ENCODE measurements around the gene PDE7B. TPM values are rescaled to one million over a fixed set of nuclear protein-coding genes. Genes with fewer than 3 reads are reported as not detected.

PDE7B gene
- total RNA-seq, 2 experiments from 2014 or later, result 0.38 to 3.5 TPM

- ATAC-seq (no peak), DNase-seq (no peak)
- Mint-ChIP-seq H3K9me3 (ENCODE audit: low read depth) (no peaks in the 10 kb centered on the region), H3K4me3 (no peak overlapping the region), H3K4me1 (peaks cover 5% of the 10 kb centered on the region), H3K27ac (no peak overlapping the region), H3K36me3 (no peaks in the 10 kb centered on the region), H3K27me3 (no peaks in the 10 kb centered on the region)
- CTCF ChIA-PET, result interaction anchor here (0.9 to 1.4 kb wide), 3 partner anchors 54 to 400 kb away, joined by 4 read pairs; no protein-coding TSS in a partner anchor
Measured at GRCh38 chr6:135906542-135906941, 55.0 kb downstream of the PDE7B start.

- peaks cover 5% of the 10 kb centered on the region for H3K4me1 Mint-ChIP-seq
- H3K27ac Mint-ChIP-seq, result no peak overlapping the region
- no peaks in the 10 kb centered on the region for H3K9me3 Mint-ChIP-seq (ENCODE audit: low read depth)
- no peaks in the 10 kb centered on the region for H3K36me3 Mint-ChIP-seq
- no peaks in the 10 kb centered on the region for H3K27me3 Mint-ChIP-seq
- no peak overlapping the region for H3K4me3 Mint-ChIP-seq
- ATAC-seq (no peak), DNase-seq (no peak)
- CTCF ChIA-PET, result interaction anchor here (0.9 to 1.4 kb wide), 3 partner anchors 55 to 400 kb away, joined by 4 read pairs; no protein-coding TSS in a partner anchor
Measured at GRCh38 chr6:135906972-135907465, 55.5 kb downstream of the PDE7B start.

GRCh38 chr6:135909737-135910387, 58.4 kb downstream of the PDE7B start:
- peak; percentile 88 for ATAC-seq
- H3K27ac Mint-ChIP-seq, result no peak overlapping the region
- CTCF ChIA-PET, result interaction anchor here (0.6 to 4.9 kb wide), 31 partner anchors 8 to 457 kb away, joined by 3 to 35 read pairs (median 4); partner anchors contain the start of gene PDE7B
- peaks cover 5% of the 10 kb centered on the region for H3K4me1 Mint-ChIP-seq
- no peaks in the 10 kb centered on the region for H3K9me3 Mint-ChIP-seq (ENCODE audit: low read depth)
- H3K36me3 Mint-ChIP-seq, result no peaks in the 10 kb centered on the region
- H3K27me3 Mint-ChIP-seq, result no peaks in the 10 kb centered on the region
- peak; percentile 73 for DNase-seq
- no peak overlapping the region for H3K4me3 Mint-ChIP-seq

GRCh38 chr6:135910790-135911618, 59.5 kb downstream of the PDE7B start:
- CTCF ChIA-PET, result interaction anchor here (1.8 to 4.9 kb wide), 2 partner anchors 16 to 376 kb away, joined by 5 to 35 read pairs; no protein-coding TSS in a partner anchor
- Mint-ChIP-seq H3K4me1 (peaks cover 5% of the 10 kb centered on the region), H3K27me3 (no peaks in the 10 kb centered on the region), H3K4me3 (no peak overlapping the region), H3K9me3 (ENCODE audit: low read depth) (no peaks in the 10 kb centered on the region), H3K27ac (no peak overlapping the region), H3K36me3 (no peaks in the 10 kb centered on the region)
- DNase-seq (no peak), ATAC-seq (no peak)

GRCh38 chr6:135913785-135914184, 62.3 kb downstream of the PDE7B start:
- DNase-seq (no peak), ATAC-seq (no peak)
- no peaks in the 10 kb centered on the region for H3K36me3 Mint-ChIP-seq
- peaks cover 5% of the 10 kb centered on the region for H3K4me1 Mint-ChIP-seq
- H3K27ac Mint-ChIP-seq, result no peak overlapping the region
- H3K27me3 Mint-ChIP-seq, result no peaks in the 10 kb centered on the region
- CTCF ChIA-PET, result interaction anchor here (1.3 to 4.9 kb wide), 2 partner anchors 82 to 378 kb away, joined by 3 to 35 read pairs; no protein-coding TSS in a partner anchor
- H3K4me3 Mint-ChIP-seq, result no peak overlapping the region
- no peaks in the 10 kb centered on the region for H3K9me3 Mint-ChIP-seq (ENCODE audit: low read depth)

GRCh38 chr6:135919026-135919425, 67.5 kb downstream of the PDE7B start:
- no peak for DNase-seq
- Mint-ChIP-seq H3K36me3 (no peaks in the 10 kb centered on the region), H3K27me3 (no peaks in the 10 kb centered on the region), H3K27ac (no peak overlapping the region), H3K4me3 (no peak overlapping the region), H3K9me3 (ENCODE audit: low read depth) (no peaks in the 10 kb centered on the region), H3K4me1 (no peaks in the 10 kb centered on the region)
- no peak for ATAC-seq
- CTCF ChIA-PET, result interaction anchor here (2.0 kb wide), 1 partner anchor 9 kb away, joined by 5 read pairs; no protein-coding TSS in a partner anchor

- H3K27ac Mint-ChIP-seq, result no peak overlapping the region
- H3K4me1 Mint-ChIP-seq, result no peaks in the 10 kb centered on the region
- no peaks in the 10 kb centered on the region for H3K36me3 Mint-ChIP-seq
- no peaks in the 10 kb centered on the region for H3K9me3 Mint-ChIP-seq (ENCODE audit: low read depth)
- no peaks in the 10 kb centered on the region for H3K27me3 Mint-ChIP-seq
- CTCF ChIA-PET, result interaction anchor here (1.2 kb wide), 1 partner anchor 11 kb away, joined by 4 read pairs; no protein-coding TSS in a partner anchor
- DNase-seq (no peak), ATAC-seq (no peak)
- H3K4me3 Mint-ChIP-seq, result no peak overlapping the region
Measured at GRCh38 chr6:135920689-135921088, 69.2 kb downstream of the PDE7B start.

GRCh38 chr6:135921188-135921587, 69.7 kb downstream of the PDE7B start:
- H3K27me3 Mint-ChIP-seq, result no peaks in the 10 kb centered on the region
- CTCF ChIA-PET, result interaction anchor here (1.2 kb wide), 1 partner anchor 11 kb away, joined by 4 read pairs; no protein-coding TSS in a partner anchor
- H3K4me3 Mint-ChIP-seq, result no peak overlapping the region
- no peaks in the 10 kb centered on the region for H3K36me3 Mint-ChIP-seq
- H3K27ac Mint-ChIP-seq, result no peak overlapping the region
- ATAC-seq (no peak), DNase-seq (no peak)
- no peaks in the 10 kb centered on the region for H3K4me1 Mint-ChIP-seq
- no peaks in the 10 kb centered on the region for H3K9me3 Mint-ChIP-seq (ENCODE audit: low read depth)

GRCh38 chr6:135922174-135922573, 70.7 kb downstream of the PDE7B start:
- ATAC-seq, result no peak
- H3K27ac Mint-ChIP-seq, result no peak overlapping the region
- CTCF ChIA-PET, result interaction anchor here (1.2 kb wide), 1 partner anchor 12 kb away, joined by 4 read pairs; no protein-coding TSS in a partner anchor

GRCh38 chr6:135922746-135923145, 71.2 kb downstream of the PDE7B start:
- H3K36me3 Mint-ChIP-seq, result no peaks in the 10 kb centered on the region
- no peaks in the 10 kb centered on the region for H3K9me3 Mint-ChIP-seq (ENCODE audit: low read depth)
- H3K4me1 Mint-ChIP-seq, result no peaks in the 10 kb centered on the region
- DNase-seq, result no peak
- H3K27ac Mint-ChIP-seq, result no peak overlapping the region
- CTCF ChIA-PET, result interaction anchor here (0.9 kb wide), 1 partner anchor 13 kb away, joined by 3 read pairs; no protein-coding TSS in a partner anchor
- H3K4me3 Mint-ChIP-seq, result no peak overlapping the region
- H3K27me3 Mint-ChIP-seq, result no peaks in the 10 kb centered on the region
- no peak for ATAC-seq

More at GRCh38 chr6:135922174-135922573, 70.7 kb downstream of the PDE7B start:
- no peaks in the 10 kb centered on the region for H3K4me1 Mint-ChIP-seq
- H3K27me3 Mint-ChIP-seq, result no peaks in the 10 kb centered on the region
- H3K9me3 Mint-ChIP-seq (ENCODE audit: low read depth), result no peaks in the 10 kb centered on the region
- no peak overlapping the region for H3K4me3 Mint-ChIP-seq
- no peaks in the 10 kb centered on the region for H3K36me3 Mint-ChIP-seq
- DNase-seq, result no peak

- Mint-ChIP-seq H3K36me3 (peaks cover 2% of the 10 kb centered on the region), H3K4me3 (no peak overlapping the region), H3K27me3 (peaks cover 3% of the 10 kb centered on the region), H3K9me3 (ENCODE audit: low read depth) (no peaks in the 10 kb centered on the region), H3K27ac (no peak overlapping the region), H3K4me1 (no peaks in the 10 kb centered on the region)
- CTCF ChIA-PET, result interaction anchor here (1.5 kb wide), 1 partner anchor 293 kb away, joined by 4 read pairs; no protein-coding TSS in a partner anchor
- DNase-seq (no peak), ATAC-seq (no peak)
Measured at GRCh38 chr6:135932651-135933050, 81.2 kb downstream of the PDE7B start.

GRCh38 chr6:135935941-135936601, 84.6 kb downstream of the PDE7B start:
- H3K4me3 Mint-ChIP-seq, result no peak overlapping the region
- H3K36me3 Mint-ChIP-seq, result no peaks in the 10 kb centered on the region
- no peaks in the 10 kb centered on the region for H3K4me1 Mint-ChIP-seq
- CTCF ChIA-PET, result no interaction called here
- H3K27me3 Mint-ChIP-seq, result no peaks in the 10 kb centered on the region
- no peak overlapping the region for H3K27ac Mint-ChIP-seq
- ATAC-seq (no peak), DNase-seq (no peak)
- H3K9me3 Mint-ChIP-seq (ENCODE audit: low read depth), result no peaks in the 10 kb centered on the region

GRCh38 chr6:135936606-135937005, 85.1 kb downstream of the PDE7B start:
- Mint-ChIP-seq H3K4me3 (no peak overlapping the region), H3K27ac (no peak overlapping the region), H3K9me3 (ENCODE audit: low read depth) (no peaks in the 10 kb centered on the region), H3K27me3 (no peaks in the 10 kb centered on the region), H3K36me3 (no peaks in the 10 kb centered on the region), H3K4me1 (no peaks in the 10 kb centered on the region)
- ATAC-seq, result no peak
- CTCF ChIA-PET, result no interaction called here
- no peak for DNase-seq

All from activated CD8-positive, alpha-beta memory T cell treated with anti-CD3 and anti-CD28 coated beads, Interleukin-2, amount 10 ng/mL, durations not matched to agents 7 days and 5 days (primary cell).